Keratinocyte (primary cell): Measurements from ENCODE around the gene FXYD6. TPM values are rescaled to one million over a fixed set of nuclear protein-coding genes. Genes with fewer than 3 reads are reported as not detected.

Experiments used
- DNase-seq: peaks from one replicate; pipeline ENCODE4 v3.0.0-alpha.2; 2011; ENCODE audit warnings: low read depth, missing footprints, low spot score
- FAIRE-seq: peaks from 2 replicates; lab custom pipeline; 2011; peaks lifted over from hg19 to GRCh38; lab: Jason Lieb, UNC
- H2AFZ ChIP-seq: 2 replicates; pipeline ENCODE4 v1.6.0; 2012; ENCODE audit warnings: low read length, control low read depth, inconsistent platforms; ENCODE audit not compliant: control insufficient read depth
- H3K27ac ChIP-seq: 2 replicates; pipeline ENCODE4 v1.5.1; 2011; ENCODE audit warnings: low read length; ENCODE audit not compliant: control insufficient read depth, insufficient read depth
- H3K27me3 ChIP-seq: 3 replicates; pipeline ENCODE4 v1.6.0; 2011; ENCODE audit warnings: low read length; ENCODE audit not compliant: control insufficient read depth, insufficient read depth; ENCODE audit errors: extremely low read depth
- H3K36me3 ChIP-seq, 2 experiments: 2 replicates in 1 of 2; 3 replicates in 1 of 2; pipeline ENCODE4 v1.5.1; 2011; ENCODE audit warnings: low read length in 2 of 2, mild to moderate bottlenecking in 1 of 2; ENCODE audit not compliant: control insufficient read depth in 2 of 2, insufficient read depth in 2 of 2; ENCODE audit errors: extremely low read depth in 1 of 2
- H3K4me1 ChIP-seq: 3 replicates; pipeline ENCODE4 v1.5.1; 2011; ENCODE audit warnings: low read length; ENCODE audit not compliant: control insufficient read depth, insufficient read depth; ENCODE audit errors: extremely low read depth
- H3K4me2 ChIP-seq: 3 replicates; pipeline ENCODE4 v1.6.0; 2011; ENCODE audit warnings: low read depth, low read length; ENCODE audit not compliant: control insufficient read depth, insufficient read depth; ENCODE audit errors: extremely low read depth
- H3K4me3 ChIP-seq, 3 experiments: fragments of 200-600 bp in 1 of 3; sonication (generic) in 1 of 3; 2 replicates in 2 of 3; 3 replicates in 1 of 3; pipeline ENCODE4 v1.5.1; 2011 to 2016; ENCODE audit warnings: low read length in 3 of 3, mild to moderate bottlenecking in 3 of 3, control low read depth in 2 of 3, inconsistent platforms in 1 of 3, low read depth in 1 of 3, mixed read lengths in 1 of 3, mixed run types in 1 of 3, moderate library complexity in 1 of 3; ENCODE audit not compliant: control insufficient read depth in 2 of 3, insufficient read depth in 2 of 3; ENCODE audit errors: extremely low read depth in 1 of 3
- H3K79me2 ChIP-seq: 2 replicates; pipeline ENCODE4 v1.6.0; 2012; ENCODE audit warnings: low read length; ENCODE audit not compliant: control insufficient read depth, insufficient read depth
- H3K9ac ChIP-seq: 3 replicates; pipeline ENCODE4 v1.6.0; 2011; ENCODE audit warnings: low read length; ENCODE audit not compliant: control insufficient read depth, insufficient read depth; ENCODE audit errors: extremely low read depth
- H3K9me1 ChIP-seq: 3 replicates; pipeline ENCODE4 v1.6.0; 2011; ENCODE audit warnings: low read length; ENCODE audit not compliant: control insufficient read depth, insufficient read depth; ENCODE audit errors: extremely low read depth
- H3K9me3 ChIP-seq: 2 replicates; pipeline ENCODE4 v1.5.1; 2012; ENCODE audit warnings: low read depth, low read length; ENCODE audit not compliant: control insufficient read depth
- H4K20me1 ChIP-seq: 3 replicates; pipeline ENCODE4 v1.6.0; 2011; ENCODE audit warnings: low read length; ENCODE audit not compliant: control insufficient read depth, insufficient read depth; ENCODE audit errors: extremely low read depth
- EZH2 ChIP-seq: IDR thresholded peaks from one replicate; pipeline ENCODE4 v1.6.1; 2012; ENCODE audit warnings: inconsistent platforms, mild to moderate bottlenecking, low read length, moderate library complexity
- dilution Hi-C: fragments of 300-500 bp; cut with MboI; formaldehyde crosslinking; loops from one replicate; pipeline ENCODE4 v1.7.0; 2020; ENCODE audit warnings: low sequenced_read_pairs; ENCODE audit not compliant: extremely low pct_ligation_motif_present
- polyA plus RNA-seq, 5 experiments: library from polyadenylated mRNA; depleted of rRNA in 3 of 5; stranded (reverse) in 3 of 5; stranded (forward) in 1 of 5; unstranded in 1 of 5; fragments of >200 nt; gene quantifications; 1 replicate in 1 of 5; 2 replicates in 3 of 5; 3 replicates in 1 of 5; pipeline versions ENCODE4 v1.2.1 to v1.2.3, GENCODE V29; 2011 to 2012; ENCODE audit warnings: missing spikeins in 2 of 5, low read depth in 1 of 5, low replicate concordance in 1 of 5
- TF ChIP-seq, protein P1 (sequence below), 3 experiments: IDR thresholded peaks in 1 of 3; conservative IDR thresholded peaks in 1 of 3; optimal IDR thresholded peaks in 1 of 3; 2 replicates in 2 of 3; 3 replicates in 1 of 3; pipeline versions ENCODE3 to v1.5.1; 2011; ENCODE audit warnings: low read length in 3 of 3, mild to moderate bottlenecking in 3 of 3, moderate library complexity in 2 of 3, control low read depth in 1 of 3, inconsistent platforms in 1 of 3; ENCODE audit not compliant: insufficient read depth in 2 of 3; ENCODE audit errors: extremely low read depth in 1 of 3

FXYD6 gene
- polyA plus RNA-seq, 1 donor (not counting 4 experiments of a cell fraction or from before 2014, with no cell fraction given): not detected

DNA sequence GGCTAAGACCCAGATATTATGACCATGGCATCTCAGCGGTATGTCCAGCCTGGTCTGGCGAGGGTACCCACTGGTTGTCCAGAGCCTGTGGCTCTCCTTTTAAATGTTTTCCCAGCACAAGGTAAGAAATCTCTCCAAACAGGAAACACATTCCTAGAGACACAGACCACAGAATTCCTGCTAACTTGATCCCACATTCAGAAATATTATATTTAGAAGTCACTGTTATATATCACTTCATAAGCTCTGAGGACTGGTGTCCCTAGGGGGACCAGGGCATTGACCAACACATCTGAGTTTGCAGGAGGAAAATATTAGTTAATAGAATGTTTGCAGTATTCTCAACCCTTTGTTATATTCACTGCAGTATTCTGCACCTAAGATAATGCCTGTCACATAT is 29.7 kb upstream of the FXYD6 start:
- dilution Hi-C loops: no loop called here
- H3K9me3 ChIP-seq: no peaks in the 10 kb centered on the region
- FAIRE-seq: no peak
- TF ChIP-seq, protein P1, sequence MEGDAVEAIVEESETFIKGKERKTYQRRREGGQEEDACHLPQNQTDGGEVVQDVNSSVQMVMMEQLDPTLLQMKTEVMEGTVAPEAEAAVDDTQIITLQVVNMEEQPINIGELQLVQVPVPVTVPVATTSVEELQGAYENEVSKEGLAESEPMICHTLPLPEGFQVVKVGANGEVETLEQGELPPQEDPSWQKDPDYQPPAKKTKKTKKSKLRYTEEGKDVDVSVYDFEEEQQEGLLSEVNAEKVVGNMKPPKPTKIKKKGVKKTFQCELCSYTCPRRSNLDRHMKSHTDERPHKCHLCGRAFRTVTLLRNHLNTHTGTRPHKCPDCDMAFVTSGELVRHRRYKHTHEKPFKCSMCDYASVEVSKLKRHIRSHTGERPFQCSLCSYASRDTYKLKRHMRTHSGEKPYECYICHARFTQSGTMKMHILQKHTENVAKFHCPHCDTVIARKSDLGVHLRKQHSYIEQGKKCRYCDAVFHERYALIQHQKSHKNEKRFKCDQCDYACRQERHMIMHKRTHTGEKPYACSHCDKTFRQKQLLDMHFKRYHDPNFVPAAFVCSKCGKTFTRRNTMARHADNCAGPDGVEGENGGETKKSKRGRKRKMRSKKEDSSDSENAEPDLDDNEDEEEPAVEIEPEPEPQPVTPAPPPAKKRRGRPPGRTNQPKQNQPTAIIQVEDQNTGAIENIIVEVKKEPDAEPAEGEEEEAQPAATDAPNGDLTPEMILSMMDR (optimal IDR thresholded peaks at IDR 0.05 in 1 of 3, IDR thresholded peaks at IDR 0.05 in 1 of 3, conservative IDR thresholded peaks at IDR 0.05 in 1 of 3; ENCODE audit: extremely low read depth in 1 of 3, insufficient read depth in 2 of 3, low read length in 3 of 3): no peak
- no peak for TF ChIP-seq EZH2
- H3K4me3 ChIP-seq: no peak overlapping the region
- no peaks in the 10 kb centered on the region for H3K36me3 ChIP-seq
- no peaks in the 10 kb centered on the region for H3K79me2 ChIP-seq
- H3K9me1 ChIP-seq: no peaks in the 10 kb centered on the region
- no peak overlapping the region for H2AFZ ChIP-seq
- peaks cover 12% of the 10 kb centered on the region for H3K4me1 ChIP-seq
- no peak for DNase-seq
- H4K20me1 ChIP-seq: no peaks in the 10 kb centered on the region
- no peaks in the 10 kb centered on the region for H3K27me3 ChIP-seq
- H3K9ac ChIP-seq: no peak overlapping the region
- no peak overlapping the region for H3K4me2 ChIP-seq
- H3K27ac ChIP-seq: no peak overlapping the region

DNA sequence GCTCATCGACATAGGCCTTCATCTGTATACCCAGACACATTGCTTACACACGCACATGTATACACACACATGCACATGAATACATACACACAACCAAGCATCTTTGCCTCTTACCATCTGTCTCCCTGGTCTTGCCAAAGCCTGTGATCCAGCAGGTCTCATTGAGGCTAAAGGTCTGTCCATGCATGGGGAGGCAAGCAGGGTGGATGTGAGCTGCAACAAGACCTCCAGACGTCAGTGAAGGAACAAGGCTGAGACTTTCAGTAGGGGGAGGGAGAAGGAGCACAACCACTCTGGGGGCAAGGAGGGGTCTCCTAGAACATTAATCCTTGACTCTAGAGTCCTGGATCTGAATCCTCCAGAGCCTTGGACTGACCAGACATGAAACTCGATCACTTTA is 29.1 kb upstream of the FXYD6 start:
- H2AFZ ChIP-seq: no peak overlapping the region
- no peaks in the 10 kb centered on the region for H3K9me1 ChIP-seq
- H3K4me1 ChIP-seq: peaks cover 17% of the 10 kb centered on the region
- H3K36me3 ChIP-seq: no peaks in the 10 kb centered on the region
- no peak for DNase-seq
- no peaks in the 10 kb centered on the region for H3K27me3 ChIP-seq
- H3K9ac ChIP-seq: no peak overlapping the region
- no peak overlapping the region for H3K4me2 ChIP-seq
- H3K79me2 ChIP-seq: no peaks in the 10 kb centered on the region
- TF ChIP-seq, protein P1 (optimal IDR thresholded peaks at IDR 0.05 in 1 of 3, IDR thresholded peaks at IDR 0.05 in 1 of 3, conservative IDR thresholded peaks at IDR 0.05 in 1 of 3; ENCODE audit: extremely low read depth in 1 of 3, insufficient read depth in 2 of 3, low read length in 3 of 3): no peak
- no peak for TF ChIP-seq EZH2
- dilution Hi-C loops: no loop called here
- no peaks in the 10 kb centered on the region for H4K20me1 ChIP-seq
- H3K27ac ChIP-seq: no peak overlapping the region
- H3K9me3 ChIP-seq: no peaks in the 10 kb centered on the region
- FAIRE-seq: no peak
- no peak overlapping the region for H3K4me3 ChIP-seq
